ENCODE results near the gene CAMSAP3.

CAMSAP3 gene

DNA sequence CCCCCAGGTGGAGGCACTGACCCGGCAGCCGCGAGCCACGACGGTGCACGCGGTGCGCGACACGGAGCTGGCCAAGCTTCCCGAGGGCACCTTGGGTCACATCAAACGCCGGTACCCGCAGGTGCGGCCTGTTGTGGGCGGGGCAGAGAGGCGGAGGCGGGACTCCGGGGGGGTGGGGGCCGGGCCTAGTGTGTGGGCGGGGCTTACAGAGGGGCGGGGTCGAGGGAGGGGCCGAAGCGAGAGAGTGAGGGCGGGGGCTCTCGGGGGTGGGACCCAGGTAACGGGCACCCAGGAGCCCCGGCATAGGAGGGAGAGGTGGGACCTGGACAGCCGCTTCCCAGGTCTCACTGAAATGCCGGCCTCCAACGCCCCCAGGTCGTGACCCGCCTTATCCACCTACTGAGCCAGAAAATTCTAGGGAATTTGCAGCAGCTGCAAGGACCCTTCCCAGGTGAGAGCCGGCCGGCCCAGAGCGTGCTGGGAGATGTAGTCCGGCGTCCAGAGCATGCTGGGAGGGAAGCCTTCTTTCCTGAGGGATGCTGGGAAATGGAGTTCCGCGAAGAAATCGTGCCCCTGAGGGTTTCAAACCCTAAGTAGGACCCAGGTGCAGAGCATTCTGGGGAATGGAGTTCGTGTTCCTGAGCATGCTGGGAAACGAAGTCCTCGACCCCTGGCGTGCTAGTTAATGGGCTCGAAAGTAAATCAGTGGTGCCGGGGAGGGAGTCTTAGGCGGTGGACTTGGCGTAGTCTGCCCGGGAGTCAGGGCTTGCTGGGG, 44.5 kb upstream of the CAMSAP3 start:
- DNase-seq (ENCODE audit: extremely low read depth, low read depth): no peak
- TF ChIP-seq, protein P1, sequence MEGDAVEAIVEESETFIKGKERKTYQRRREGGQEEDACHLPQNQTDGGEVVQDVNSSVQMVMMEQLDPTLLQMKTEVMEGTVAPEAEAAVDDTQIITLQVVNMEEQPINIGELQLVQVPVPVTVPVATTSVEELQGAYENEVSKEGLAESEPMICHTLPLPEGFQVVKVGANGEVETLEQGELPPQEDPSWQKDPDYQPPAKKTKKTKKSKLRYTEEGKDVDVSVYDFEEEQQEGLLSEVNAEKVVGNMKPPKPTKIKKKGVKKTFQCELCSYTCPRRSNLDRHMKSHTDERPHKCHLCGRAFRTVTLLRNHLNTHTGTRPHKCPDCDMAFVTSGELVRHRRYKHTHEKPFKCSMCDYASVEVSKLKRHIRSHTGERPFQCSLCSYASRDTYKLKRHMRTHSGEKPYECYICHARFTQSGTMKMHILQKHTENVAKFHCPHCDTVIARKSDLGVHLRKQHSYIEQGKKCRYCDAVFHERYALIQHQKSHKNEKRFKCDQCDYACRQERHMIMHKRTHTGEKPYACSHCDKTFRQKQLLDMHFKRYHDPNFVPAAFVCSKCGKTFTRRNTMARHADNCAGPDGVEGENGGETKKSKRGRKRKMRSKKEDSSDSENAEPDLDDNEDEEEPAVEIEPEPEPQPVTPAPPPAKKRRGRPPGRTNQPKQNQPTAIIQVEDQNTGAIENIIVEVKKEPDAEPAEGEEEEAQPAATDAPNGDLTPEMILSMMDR (IDR thresholded peaks at IDR 0.05; ENCODE audit: low read depth, low read length): no peak

DNA sequence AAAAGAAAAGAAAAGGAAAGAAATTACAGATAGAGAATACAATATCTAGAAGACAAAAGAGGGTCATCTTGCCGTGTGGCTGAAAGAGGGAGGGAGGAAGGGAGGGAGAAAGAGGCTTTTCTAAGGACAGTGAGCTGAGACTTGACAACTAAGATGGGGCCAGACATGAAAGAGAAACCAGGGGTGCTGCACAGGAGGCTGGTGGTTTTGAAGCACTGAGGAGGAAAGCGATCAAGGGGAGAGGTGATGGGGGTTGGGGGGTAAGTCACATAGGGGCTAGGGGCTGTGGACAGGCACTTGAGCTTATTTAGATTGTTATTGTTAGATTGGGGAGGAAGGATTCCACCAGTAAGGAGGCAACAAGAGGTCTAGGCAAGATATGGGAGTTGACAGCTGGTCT, 42.9 kb upstream of the CAMSAP3 start:
- TF ChIP-seq, protein P1 (IDR thresholded peaks at IDR 0.05; ENCODE audit: low read depth, low read length): no peak
- no peak for DNase-seq (ENCODE audit: extremely low read depth, low read depth)

DNA sequence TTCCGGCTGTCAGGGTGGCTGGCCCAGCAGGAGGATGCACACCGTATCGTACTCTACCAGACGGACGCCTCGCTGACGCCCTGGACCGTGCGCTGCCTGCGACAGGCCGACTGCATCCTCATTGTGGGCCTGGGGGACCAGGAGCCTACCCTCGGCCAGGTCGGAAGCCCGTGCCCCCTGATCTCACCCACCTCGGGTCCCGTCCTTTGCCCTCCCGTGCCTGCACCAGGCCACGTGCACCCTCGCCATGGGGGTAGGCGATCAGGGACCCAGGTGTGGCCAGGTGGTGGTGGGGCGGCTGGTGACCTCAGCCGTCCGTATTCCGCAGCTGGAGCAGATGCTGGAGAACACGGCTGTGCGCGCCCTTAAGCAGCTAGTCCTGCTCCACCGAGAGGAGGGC, 41.1 kb upstream of the CAMSAP3 start:
- no peak for DNase-seq (ENCODE audit: extremely low read depth, low read depth)
- TF ChIP-seq, protein P1 (IDR thresholded peaks at IDR 0.05; ENCODE audit: low read depth, low read length): no peak

DNA sequence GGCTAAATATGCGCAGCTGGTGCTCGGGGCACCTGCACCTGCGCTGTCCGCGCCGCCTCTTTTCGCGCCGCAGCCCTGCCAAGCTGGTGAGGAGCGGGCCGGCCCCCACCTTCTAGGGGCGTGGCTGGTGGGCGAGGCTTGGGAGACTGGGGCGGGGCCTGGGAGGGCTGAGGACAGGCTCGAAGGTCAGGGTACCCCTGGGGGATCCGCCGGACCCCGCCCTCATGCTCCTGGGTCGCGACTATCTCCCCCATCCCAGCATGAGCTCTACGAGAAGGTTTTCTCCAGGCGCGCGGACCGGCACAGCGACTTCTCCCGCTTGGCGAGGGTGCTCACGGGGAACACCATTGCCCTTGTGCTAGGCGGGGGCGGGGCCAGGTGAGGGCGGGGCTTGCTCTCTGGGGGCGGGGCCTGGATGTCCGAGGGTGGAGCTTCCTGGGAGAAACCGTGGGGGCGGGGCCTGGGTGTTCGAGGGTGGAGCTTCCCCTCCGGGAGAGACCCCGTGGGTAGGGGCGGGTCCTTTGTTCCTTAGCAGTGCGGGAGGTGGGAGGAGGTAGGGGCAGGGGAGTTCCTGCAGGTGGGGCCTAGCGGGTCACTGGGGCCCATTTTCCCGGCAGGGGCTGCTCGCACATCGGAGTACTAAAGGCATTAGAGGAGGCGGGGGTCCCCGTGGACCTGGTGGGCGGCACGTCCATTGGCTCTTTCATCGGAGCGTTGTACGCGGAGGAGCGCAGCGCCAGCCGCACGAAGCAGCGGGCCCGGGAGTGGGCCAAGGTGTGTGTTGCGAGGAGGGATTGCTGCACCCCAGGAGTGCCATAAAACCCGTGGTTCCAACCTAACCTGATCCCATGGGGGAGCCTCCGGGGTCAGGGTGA, 40.4 kb upstream of the CAMSAP3 start:
- TF ChIP-seq, protein P1 (IDR thresholded peaks at IDR 0.05; ENCODE audit: low read depth, low read length): no peak
- no peak for DNase-seq (ENCODE audit: extremely low read depth, low read depth)

DNA sequence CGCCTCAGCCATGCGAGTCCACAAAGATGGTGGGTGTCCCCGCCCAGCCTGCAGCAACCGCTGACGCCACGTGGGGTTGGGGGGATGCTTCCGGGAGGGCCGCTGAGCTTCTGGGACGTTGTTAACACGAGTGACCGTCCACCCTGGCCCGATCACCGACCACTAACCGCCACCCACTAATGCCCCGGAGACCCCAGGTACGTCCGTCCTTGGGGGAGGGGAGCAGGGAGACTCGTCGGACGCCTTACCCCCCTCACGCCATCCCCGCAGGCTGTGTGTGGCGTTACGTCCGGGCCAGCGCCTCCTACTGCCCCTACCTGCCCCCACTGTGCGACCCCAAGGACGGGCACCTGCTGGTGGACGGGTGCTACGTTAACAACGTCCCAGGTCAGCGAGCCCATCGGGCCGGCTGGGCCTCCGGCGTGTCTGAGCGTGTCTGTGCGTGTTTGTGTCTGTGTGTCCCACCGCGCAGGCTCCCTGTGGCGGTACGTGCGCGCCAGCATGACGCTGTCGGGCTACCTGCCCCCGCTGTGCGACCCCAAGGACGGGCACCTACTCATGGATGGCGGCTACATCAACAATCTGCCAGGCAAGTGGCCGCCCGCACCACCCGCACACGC, 38.9 kb upstream of the CAMSAP3 start:
- TF ChIP-seq, protein P1 (IDR thresholded peaks at IDR 0.05; ENCODE audit: low read depth, low read length): no peak
- no peak for DNase-seq (ENCODE audit: extremely low read depth, low read depth)

DNA sequence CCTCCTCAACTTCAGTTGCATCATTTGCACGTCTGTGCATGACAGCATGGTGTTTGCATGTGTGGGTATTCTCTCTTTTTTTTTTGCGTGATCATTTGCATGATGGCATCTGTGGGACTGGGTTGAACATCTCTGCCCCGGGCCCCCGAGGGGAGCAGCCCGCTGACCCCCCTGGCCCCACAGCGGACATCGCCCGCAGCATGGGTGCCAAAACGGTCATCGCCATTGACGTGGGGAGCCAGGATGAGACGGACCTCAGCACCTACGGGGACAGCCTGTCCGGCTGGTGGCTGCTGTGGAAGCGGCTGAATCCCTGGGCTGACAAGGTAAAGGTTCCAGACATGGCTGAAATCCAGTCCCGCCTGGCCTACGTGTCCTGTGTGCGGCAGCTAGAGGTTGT, 37.0 kb upstream of the CAMSAP3 start:
- no peak for DNase-seq (ENCODE audit: extremely low read depth, low read depth)
- TF ChIP-seq, protein P1 (IDR thresholded peaks at IDR 0.05; ENCODE audit: low read depth, low read length): no peak

Measured in AG09319 (cell line).